ENCODE data around the gene ARHGAP24. TPM values are rescaled to one million over a fixed set of nuclear protein-coding genes. Genes with fewer than 3 reads are reported as not detected.
"Not testable (repeated sequence)": the region's sequence is repeated elsewhere in the genome, so short reads cannot be mapped to it uniquely, and the experiment has no call there.

Gene ARHGAP24
- total RNA-seq, 1 donor = 32.1 TPM

- Histone ChIP-seq H3K4me3 (ENCODE audit: low read length) (no peak overlapping the region), H3K9me3 (ENCODE audit: low read depth, low read length) (no peaks in the 10 kb centered on the region), H3K4me1 (ENCODE audit: insufficient read depth, low read length) (no peaks in the 10 kb centered on the region), H3K27me3 (ENCODE audit: insufficient read depth, low read length) (no peaks in the 10 kb centered on the region)
Measured at GRCh38 chr4:86006057-86006456, 531.1 kb downstream of the ARHGAP24 start.

GRCh38 chr4:86007042-86007441, 532.1 kb downstream of the ARHGAP24 start:
- Histone ChIP-seq H3K4me3 (ENCODE audit: low read length) (no peak overlapping the region), H3K4me1 (ENCODE audit: insufficient read depth, low read length) (no peaks in the 10 kb centered on the region), H3K27me3 (ENCODE audit: insufficient read depth, low read length) (no peaks in the 10 kb centered on the region), H3K9me3 (ENCODE audit: low read depth, low read length) (no peaks in the 10 kb centered on the region)

- H3K4me3 ChIP-seq (ENCODE audit: low read length) = no peak overlapping the region
- no peaks in the 10 kb centered on the region for H3K4me1 ChIP-seq (ENCODE audit: insufficient read depth, low read length)
- no peaks in the 10 kb centered on the region for H3K27me3 ChIP-seq (ENCODE audit: insufficient read depth, low read length)
- H3K9me3 ChIP-seq (ENCODE audit: low read depth, low read length) = no peaks in the 10 kb centered on the region
Measured at GRCh38 chr4:86011117-86011516, 536.2 kb downstream of the ARHGAP24 start.

- no peak overlapping the region for H3K4me3 ChIP-seq (ENCODE audit: low read length)
- no peaks in the 10 kb centered on the region for H3K9me3 ChIP-seq (ENCODE audit: low read depth, low read length)
- H3K27me3 ChIP-seq (ENCODE audit: insufficient read depth, low read length) = no peaks in the 10 kb centered on the region
- H3K4me1 ChIP-seq (ENCODE audit: insufficient read depth, low read length) = no peaks in the 10 kb centered on the region
Measured at GRCh38 chr4:86013621-86014020, 538.7 kb downstream of the ARHGAP24 start.

- no peaks in the 10 kb centered on the region for H3K9me3 ChIP-seq (ENCODE audit: low read depth, low read length)
- H3K4me1 ChIP-seq (ENCODE audit: insufficient read depth, low read length) = no peaks in the 10 kb centered on the region
- H3K4me3 ChIP-seq (ENCODE audit: low read length) = no peak overlapping the region
- H3K27me3 ChIP-seq (ENCODE audit: insufficient read depth, low read length) = no peaks in the 10 kb centered on the region
Measured at GRCh38 chr4:86014599-86014998, 539.6 kb downstream of the ARHGAP24 start.

GRCh38 chr4:86015412-86016350, 540.7 kb downstream of the ARHGAP24 start:
- H3K9me3 ChIP-seq (ENCODE audit: low read depth, low read length) = no peaks in the 10 kb centered on the region
- H3K4me1 ChIP-seq (ENCODE audit: insufficient read depth, low read length) = no peaks in the 10 kb centered on the region
- no peaks in the 10 kb centered on the region for H3K27me3 ChIP-seq (ENCODE audit: insufficient read depth, low read length)
- no peak overlapping the region for H3K4me3 ChIP-seq (ENCODE audit: low read length)

GRCh38 chr4:86019362-86019761, 544.4 kb downstream of the ARHGAP24 start:
- Histone ChIP-seq H3K4me3 (ENCODE audit: low read length) (no peak overlapping the region), H3K9me3 (ENCODE audit: low read depth, low read length) (no peaks in the 10 kb centered on the region), H3K27me3 (ENCODE audit: insufficient read depth, low read length) (no peaks in the 10 kb centered on the region), H3K4me1 (ENCODE audit: insufficient read depth, low read length) (no peaks in the 10 kb centered on the region)

- no peak overlapping the region for H3K4me3 ChIP-seq (ENCODE audit: low read length)
- no peaks in the 10 kb centered on the region for H3K27me3 ChIP-seq (ENCODE audit: insufficient read depth, low read length)
- H3K4me1 ChIP-seq (ENCODE audit: insufficient read depth, low read length) = peaks cover 4% of the 10 kb centered on the region
- no peaks in the 10 kb centered on the region for H3K9me3 ChIP-seq (ENCODE audit: low read depth, low read length)
Measured at GRCh38 chr4:86019906-86020305, 545.0 kb downstream of the ARHGAP24 start.

- H3K9me3 ChIP-seq (ENCODE audit: low read depth, low read length); H3K27me3 ChIP-seq (ENCODE audit: insufficient read depth, low read length); H3K4me3 ChIP-seq (ENCODE audit: low read length); H3K4me1 ChIP-seq (ENCODE audit: insufficient read depth, low read length): not testable (repeated sequence)
Measured at GRCh38 chr4:86021671-86022070, 546.7 kb downstream of the ARHGAP24 start.

- H3K4me3 ChIP-seq (ENCODE audit: low read length) = no peak overlapping the region
- H3K4me1 ChIP-seq (ENCODE audit: insufficient read depth, low read length) = peaks cover 7% of the 10 kb centered on the region
- no peaks in the 10 kb centered on the region for H3K9me3 ChIP-seq (ENCODE audit: low read depth, low read length)
- H3K27me3 ChIP-seq (ENCODE audit: insufficient read depth, low read length) = no peaks in the 10 kb centered on the region
Measured at GRCh38 chr4:86026720-86027119, 551.8 kb downstream of the ARHGAP24 start.

GRCh38 chr4:86031927-86032326, 557.0 kb downstream of the ARHGAP24 start:
- H3K9me3 ChIP-seq (ENCODE audit: low read depth, low read length) = no peaks in the 10 kb centered on the region
- H3K4me3 ChIP-seq (ENCODE audit: low read length) = no peak overlapping the region
- peaks cover 19% of the 10 kb centered on the region for H3K4me1 ChIP-seq (ENCODE audit: insufficient read depth, low read length)
- no peaks in the 10 kb centered on the region for H3K27me3 ChIP-seq (ENCODE audit: insufficient read depth, low read length)

- H3K4me1 ChIP-seq (ENCODE audit: insufficient read depth, low read length) = peaks cover 19% of the 10 kb centered on the region
- no peaks in the 10 kb centered on the region for H3K27me3 ChIP-seq (ENCODE audit: insufficient read depth, low read length)
- no peak overlapping the region for H3K4me3 ChIP-seq (ENCODE audit: low read length)
- H3K9me3 ChIP-seq (ENCODE audit: low read depth, low read length) = no peaks in the 10 kb centered on the region
Measured at GRCh38 chr4:86032476-86033022, 557.6 kb downstream of the ARHGAP24 start.

- H3K9me3 ChIP-seq (ENCODE audit: low read depth, low read length) = no peaks in the 10 kb centered on the region
- no peak overlapping the region for H3K4me3 ChIP-seq (ENCODE audit: low read length)
- H3K27me3 ChIP-seq (ENCODE audit: insufficient read depth, low read length) = no peaks in the 10 kb centered on the region
- peaks cover 19% of the 10 kb centered on the region for H3K4me1 ChIP-seq (ENCODE audit: insufficient read depth, low read length)
Measured at GRCh38 chr4:86033171-86033570, 558.2 kb downstream of the ARHGAP24 start.

- Histone ChIP-seq H3K27me3 (ENCODE audit: insufficient read depth, low read length) (no peaks in the 10 kb centered on the region), H3K9me3 (ENCODE audit: low read depth, low read length) (no peaks in the 10 kb centered on the region), H3K4me3 (ENCODE audit: low read length) (no peak overlapping the region), H3K4me1 (ENCODE audit: insufficient read depth, low read length) (peaks cover 19% of the 10 kb centered on the region)
Measured at GRCh38 chr4:86034616-86035015, 559.7 kb downstream of the ARHGAP24 start.

GRCh38 chr4:86035688-86036087, 560.7 kb downstream of the ARHGAP24 start:
- H3K27me3 ChIP-seq (ENCODE audit: insufficient read depth, low read length) = no peaks in the 10 kb centered on the region
- H3K4me1 ChIP-seq (ENCODE audit: insufficient read depth, low read length) = peaks cover 19% of the 10 kb centered on the region
- no peaks in the 10 kb centered on the region for H3K9me3 ChIP-seq (ENCODE audit: low read depth, low read length)
- no peak overlapping the region for H3K4me3 ChIP-seq (ENCODE audit: low read length)

GRCh38 chr4:86036736-86037135, 561.8 kb downstream of the ARHGAP24 start:
- Histone ChIP-seq H3K9me3 (ENCODE audit: low read depth, low read length) (no peaks in the 10 kb centered on the region), H3K4me1 (ENCODE audit: insufficient read depth, low read length) (peaks cover 19% of the 10 kb centered on the region)

More at GRCh38 chr4:86036736-86037135, 561.8 kb downstream of the ARHGAP24 start:
- no peaks in the 10 kb centered on the region for H3K27me3 ChIP-seq (ENCODE audit: insufficient read depth, low read length)
- H3K4me3 ChIP-seq (ENCODE audit: low read length) = no peak overlapping the region

Measured in mononuclear cell (primary cell).